ENCODE measurements around the gene STX7. TPM values are rescaled to one million over a fixed set of nuclear protein-coding genes. Genes with fewer than 3 reads are reported as not detected.

Gene STX7
- total RNA-seq, 1 donor: 19.3 TPM

Other genes with a start within 250 kb of the STX7 start
- gene MOXD1, start 111.6 kb downstream of the STX7 start, total RNA-seq: 0.52 TPM
- not detected for gene TAAR9, start 25.2 kb upstream of the STX7 start, total RNA-seq
- gene TAAR8, start 39.6 kb upstream of the STX7 start, total RNA-seq: not detected
- gene TAAR6, start 57.2 kb upstream of the STX7 start, total RNA-seq: not detected
- not detected for gene TAAR5, start 76.6 kb upstream of the STX7 start, total RNA-seq
- gene TAAR2, start 111.2 kb upstream of the STX7 start, total RNA-seq: not detected
- gene TAAR1, start 146.1 kb upstream of the STX7 start, total RNA-seq: not detected
- gene VNN1, start 200.9 kb upstream of the STX7 start, total RNA-seq: 2.7 TPM
- gene VNN2, start 244.8 kb upstream of the STX7 start, total RNA-seq: 103 TPM